ENCODE measurements around the gene PRDM11. TPM values are rescaled to one million over a fixed set of nuclear protein-coding genes. Genes with fewer than 3 reads are reported as not detected.

PRDM11 gene
- total and polyA plus RNA-seq, 9 donors: 8.7 to 45.4 (median 28.9) TPM

DNA sequence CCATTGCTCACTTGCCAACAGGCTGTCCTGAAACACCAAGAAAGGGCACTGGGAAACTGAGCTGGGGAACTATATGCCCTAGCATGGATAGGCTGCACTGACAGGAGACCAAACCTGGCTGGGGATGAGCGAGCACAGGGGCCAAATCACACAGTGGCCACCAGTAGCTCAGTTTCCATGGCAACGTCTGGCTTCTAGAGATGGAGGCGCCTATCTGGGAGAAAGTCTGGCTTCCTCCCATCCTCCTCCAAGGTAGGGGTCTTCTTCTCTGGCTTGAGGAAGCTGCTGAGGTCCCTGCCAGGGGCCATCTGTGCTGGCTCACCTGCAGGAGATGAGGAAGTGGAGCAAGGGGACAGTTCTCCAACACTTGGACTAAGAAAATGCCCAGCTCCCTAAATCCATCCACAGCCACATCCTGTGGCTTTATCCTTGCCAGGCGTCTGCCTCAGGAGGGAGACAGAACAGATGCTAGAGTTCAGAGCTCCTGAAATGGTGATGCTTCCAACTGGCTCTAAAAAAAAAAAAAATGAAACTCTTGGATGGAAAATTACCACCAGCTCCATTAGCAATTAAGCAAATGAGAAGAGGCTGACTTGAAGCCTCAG lies 91.4 kb downstream of the PRDM11 start:
- Histone ChIP-seq H3K27ac (no peak overlapping the region), H3K36me3 (no peaks in the 10 kb centered on the region), H3K4me1 (ENCODE audit: insufficient read depth) (no peaks in the 10 kb centered on the region), H3K27me3 (no peaks in the 10 kb centered on the region), H3K9me3 (no peaks in the 10 kb centered on the region), H3K4me3 (no peak overlapping the region)
- TF ChIP-seq POLR2A (IDR thresholded peaks at IDR 0.05): no peak
- TF ChIP-seq EP300 (IDR thresholded peaks at IDR 0.05): no peak
- TF ChIP-seq, protein P1, sequence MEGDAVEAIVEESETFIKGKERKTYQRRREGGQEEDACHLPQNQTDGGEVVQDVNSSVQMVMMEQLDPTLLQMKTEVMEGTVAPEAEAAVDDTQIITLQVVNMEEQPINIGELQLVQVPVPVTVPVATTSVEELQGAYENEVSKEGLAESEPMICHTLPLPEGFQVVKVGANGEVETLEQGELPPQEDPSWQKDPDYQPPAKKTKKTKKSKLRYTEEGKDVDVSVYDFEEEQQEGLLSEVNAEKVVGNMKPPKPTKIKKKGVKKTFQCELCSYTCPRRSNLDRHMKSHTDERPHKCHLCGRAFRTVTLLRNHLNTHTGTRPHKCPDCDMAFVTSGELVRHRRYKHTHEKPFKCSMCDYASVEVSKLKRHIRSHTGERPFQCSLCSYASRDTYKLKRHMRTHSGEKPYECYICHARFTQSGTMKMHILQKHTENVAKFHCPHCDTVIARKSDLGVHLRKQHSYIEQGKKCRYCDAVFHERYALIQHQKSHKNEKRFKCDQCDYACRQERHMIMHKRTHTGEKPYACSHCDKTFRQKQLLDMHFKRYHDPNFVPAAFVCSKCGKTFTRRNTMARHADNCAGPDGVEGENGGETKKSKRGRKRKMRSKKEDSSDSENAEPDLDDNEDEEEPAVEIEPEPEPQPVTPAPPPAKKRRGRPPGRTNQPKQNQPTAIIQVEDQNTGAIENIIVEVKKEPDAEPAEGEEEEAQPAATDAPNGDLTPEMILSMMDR (IDR thresholded peaks at IDR 0.05): no peak
- WGBS, 3 donors: 12 to 16% (median 16%) methylated on average over 4 of the region's 4 CpGs
- intact Hi-C loops (cut with DNase I): loop anchor here in 1 of 4 donors (10.0 kb wide), 1 partner anchor 93 kb away; the partner anchor contains the start of gene PRDM11
- no peak for DNase-seq

DNA sequence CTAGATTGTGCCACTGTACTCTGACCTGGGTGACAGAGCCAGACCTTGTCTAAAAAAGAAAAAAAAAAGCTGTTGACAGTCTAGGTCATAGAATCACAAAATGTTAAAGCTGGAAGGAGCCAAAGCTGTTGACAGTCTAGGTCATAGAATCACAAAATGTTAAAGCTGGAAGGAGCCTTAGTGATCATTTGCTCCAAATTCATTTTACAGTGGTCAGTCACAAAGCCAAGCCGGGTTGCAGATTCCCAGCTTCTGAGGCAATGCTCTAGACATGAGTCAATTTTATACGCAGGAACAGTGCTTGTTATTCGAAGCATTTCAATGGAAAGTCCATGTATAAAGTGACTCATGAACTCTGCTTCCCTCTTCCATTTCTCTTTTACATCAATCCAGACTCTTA lies 92.3 kb downstream of the PRDM11 start:
- Histone ChIP-seq H3K4me3 (no peak overlapping the region), H3K4me1 (ENCODE audit: insufficient read depth) (no peaks in the 10 kb centered on the region), H3K27me3 (no peaks in the 10 kb centered on the region), H3K9me3 (no peaks in the 10 kb centered on the region), H3K27ac (no peak overlapping the region), H3K36me3 (no peaks in the 10 kb centered on the region)
- TF ChIP-seq EP300 (IDR thresholded peaks at IDR 0.05) (no peak), POLR2A (IDR thresholded peaks at IDR 0.05) (no peak)
- TF ChIP-seq, protein P1 (IDR thresholded peaks at IDR 0.05): no peak
- intact Hi-C loops (cut with DNase I): loop anchor here in 1 of 4 donors (10.0 kb wide), 1 partner anchor 94 kb away; the partner anchor contains the start of gene PRDM11
- WGBS, 3 donors: 55 to 77% (median 77%) methylated on average over 3 of the region's 3 CpGs
- DNase-seq: no peak

DNA sequence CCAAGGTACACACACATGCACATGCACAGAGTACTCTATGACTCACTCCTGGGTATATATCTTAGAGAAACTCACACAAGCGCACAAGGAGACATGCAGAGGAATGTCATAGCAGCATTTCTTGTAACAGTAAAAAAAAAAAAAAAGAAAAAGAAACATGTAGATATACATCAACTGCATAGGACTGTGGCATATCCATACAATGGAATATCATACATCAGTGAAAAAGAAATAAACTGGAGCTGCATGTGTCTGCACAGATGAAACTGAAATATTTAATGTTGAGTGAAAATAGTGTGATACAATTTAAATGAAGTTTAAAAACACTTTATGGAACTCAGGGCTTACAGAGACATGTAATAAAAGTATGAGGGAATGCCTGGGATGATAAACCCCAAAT lies 93.3 kb downstream of the PRDM11 start:
- Histone ChIP-seq H3K9me3 (no peaks in the 10 kb centered on the region), H3K36me3 (no peaks in the 10 kb centered on the region), H3K27me3 (no peaks in the 10 kb centered on the region), H3K4me1 (ENCODE audit: insufficient read depth) (no peaks in the 10 kb centered on the region), H3K4me3 (no peak overlapping the region), H3K27ac (no peak overlapping the region)
- TF ChIP-seq POLR2A (IDR thresholded peaks at IDR 0.05) (no peak), EP300 (IDR thresholded peaks at IDR 0.05) (no peak)
- TF ChIP-seq, protein P1 (IDR thresholded peaks at IDR 0.05): no peak
- DNase-seq: no peak
- WGBS, 3 donors: 98 to 100% (median 100%) methylated on average over 1 of the region's 1 CpG
- intact Hi-C loops (cut with DNase I): loop anchor here in 1 of 4 donors (10.0 kb wide), 1 partner anchor 95 kb away; the partner anchor contains the start of gene PRDM11

DNA sequence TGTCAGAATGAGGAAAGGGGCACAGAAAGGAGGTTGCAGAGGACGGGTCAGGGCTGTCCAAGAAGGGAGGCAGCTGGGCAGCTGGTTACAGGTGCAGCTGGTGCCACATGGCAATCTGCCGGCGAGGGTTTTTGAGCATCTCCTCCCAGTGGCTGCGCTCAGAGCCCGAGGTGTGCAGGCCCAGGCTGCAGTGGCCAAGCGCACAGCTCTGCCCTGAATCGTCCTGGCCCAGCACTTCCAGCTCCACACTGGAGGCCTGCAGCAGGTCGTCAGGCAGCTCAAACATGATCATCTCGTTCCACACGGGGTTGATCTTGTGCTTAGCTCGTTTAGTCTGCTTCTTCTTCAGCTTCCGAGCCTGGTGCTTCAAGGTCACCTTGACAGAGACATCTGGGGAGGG lies 97.5 kb downstream of the PRDM11 start:
- H3K27me3 ChIP-seq: no peaks in the 10 kb centered on the region
- no peak overlapping the region for H3K4me3 ChIP-seq
- H3K36me3 ChIP-seq: no peaks in the 10 kb centered on the region
- H3K4me1 ChIP-seq (ENCODE audit: insufficient read depth): no peaks in the 10 kb centered on the region
- DNase-seq: no peak
- intact Hi-C loops (cut with DNase I): no loop called here
- 62 to 72% (median 68%) methylated on average over 12 of the region's 12 CpGs for WGBS, 3 donors
- no peaks in the 10 kb centered on the region for H3K9me3 ChIP-seq
- no peak overlapping the region for H3K27ac ChIP-seq
- no peak for TF ChIP-seq POLR2A (IDR thresholded peaks at IDR 0.05)
- no peak for TF ChIP-seq EP300 (IDR thresholded peaks at IDR 0.05)
- TF ChIP-seq, protein P1 (IDR thresholded peaks at IDR 0.05): no peak
